Measurements from ENCODE around the gene RBMY1A1.
"Not testable (repeated sequence)": the region's sequence is repeated elsewhere in the genome, so short reads cannot be mapped to it uniquely, and the experiment has no call there.

The RBMY1A1 gene

GRCh38 chrY:21534579-21534978 is at the start of gene RBMY1A1:
TSS of gene RBMY1A1 (plus strand) at chrY:21534879. CDS start at chrY:21536892, 2,013 bp downstream.
- not testable (repeated sequence) for DNase-seq (ENCODE audit: low read depth in 2 of 2)

- not testable (repeated sequence) for DNase-seq (ENCODE audit: low read depth in 2 of 2)
Observed at GRCh38 chrY:21511038-21511437, 23.6 kb upstream of the RBMY1A1 start, which contains the start of gene RBMY1B. TSS of gene RBMY1B (plus strand) at chrY:21511338. CDS start at chrY:21513351, 2,013 bp downstream.

GRCh38 chrY:21559316-21559984 is 24.8 kb downstream of the RBMY1A1 start:
- not testable (repeated sequence) for DNase-seq (ENCODE audit: low read depth in 2 of 2)

DNA sequence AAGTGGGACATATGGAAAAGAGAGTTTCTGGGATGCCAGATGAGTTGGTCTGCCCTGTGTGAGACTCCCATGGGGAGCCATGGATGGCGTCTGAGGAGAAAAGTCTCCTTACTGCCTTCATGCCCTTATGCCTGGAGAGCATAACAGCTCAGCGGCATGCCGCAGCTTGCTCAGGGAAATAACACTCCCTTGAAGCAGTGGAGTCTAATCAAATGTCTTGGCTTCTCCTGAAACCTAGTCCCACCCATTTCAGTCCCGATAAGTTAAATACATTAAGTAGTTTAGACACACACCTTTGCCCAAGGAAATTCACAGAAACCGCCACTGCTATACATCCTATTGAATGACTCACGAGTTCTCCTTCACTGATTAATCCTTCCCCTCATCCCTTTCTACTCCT is 50.8 kb downstream of the RBMY1A1 start:
- no peak for DNase-seq (ENCODE audit: low read depth in 2 of 2)

DNA sequence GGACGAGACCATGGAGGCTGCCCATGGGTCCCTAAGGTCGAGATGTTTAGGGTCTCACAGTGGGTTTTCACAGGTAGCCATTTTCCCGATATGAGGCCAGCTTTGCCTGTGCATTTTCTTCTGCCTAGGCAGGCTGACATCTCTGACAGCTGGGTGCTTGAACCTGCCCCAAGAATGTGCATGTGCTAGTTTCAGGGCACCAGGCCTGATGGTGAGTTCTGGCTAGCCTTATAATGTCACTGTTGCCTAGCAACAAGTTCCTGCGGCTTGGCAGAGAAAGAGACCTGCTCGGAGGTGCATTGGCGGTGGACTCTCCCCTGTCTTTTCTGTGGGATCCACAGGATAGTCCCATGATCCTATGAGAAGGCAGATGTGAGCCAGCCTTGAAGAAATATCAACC is 51.8 kb downstream of the RBMY1A1 start:
- DNase-seq (ENCODE audit: low read depth in 2 of 2) = not testable (repeated sequence)

GRCh38 chrY:21592059-21592458 is 57.4 kb downstream of the RBMY1A1 start:
- DNase-seq (ENCODE audit: low read depth in 2 of 2) = no peak

- DNase-seq (ENCODE audit: low read depth in 2 of 2) = not testable (repeated sequence)
Observed at GRCh38 chrY:21596287-21596686, 61.6 kb downstream of the RBMY1A1 start.

Data from stimulated activated CD8-positive, alpha-beta memory T cell treated with anti-CD3 and anti-CD28 coated beads, Interleukin-2, amount 100 ng/mL, for 48 hours (primary cell).